GM18519 (cell line): ENCODE measurements around the gene FOXO3.
"Not testable (repeated sequence)": the region's sequence is repeated elsewhere in the genome, so short reads cannot be mapped to it uniquely, and the experiment has no call there.

Experiments used
- ATAC-seq: cut with Tn5 transposase; IDR thresholded peaks from one replicate; pipeline ENCODE4 v1.9.1; 2021; ENCODE audit warnings: mild to moderate bottlenecking, moderate library complexity; ENCODE audit not compliant: unreplicated experiment, low FRiP score

The FOXO3 gene

DNA sequence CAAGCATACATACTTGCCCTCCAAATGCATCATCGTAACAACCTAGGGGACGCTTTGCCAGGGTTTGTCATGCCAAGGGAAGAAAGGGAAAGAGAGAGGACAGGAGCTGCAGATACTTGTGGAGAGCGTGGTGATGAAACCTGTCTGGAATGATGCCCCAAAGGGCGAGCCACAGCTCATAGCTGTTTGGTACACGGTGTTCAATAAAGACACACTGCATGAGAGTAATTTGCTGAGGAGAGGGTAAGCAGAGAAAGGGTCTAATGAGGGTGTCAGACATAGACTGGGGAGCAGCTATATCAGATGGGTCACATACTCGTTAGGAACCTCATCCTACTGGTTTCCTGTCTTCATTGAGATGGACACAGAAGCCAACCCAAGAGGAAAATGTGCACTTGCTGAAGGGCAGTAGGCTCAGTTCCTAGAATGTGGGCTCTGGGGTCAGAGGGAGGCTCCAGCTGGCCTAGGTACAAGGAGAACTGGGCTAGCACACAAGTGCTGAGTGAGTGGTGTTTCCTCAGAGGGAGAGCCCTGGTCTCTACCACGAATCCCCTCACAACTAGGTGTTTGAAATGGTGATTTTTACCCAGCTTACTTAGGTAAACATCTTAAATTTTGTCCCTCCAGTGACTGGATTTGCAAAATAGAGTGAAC, 5.2 kb upstream of the FOXO3 start:
- no peak for ATAC-seq

DNA sequence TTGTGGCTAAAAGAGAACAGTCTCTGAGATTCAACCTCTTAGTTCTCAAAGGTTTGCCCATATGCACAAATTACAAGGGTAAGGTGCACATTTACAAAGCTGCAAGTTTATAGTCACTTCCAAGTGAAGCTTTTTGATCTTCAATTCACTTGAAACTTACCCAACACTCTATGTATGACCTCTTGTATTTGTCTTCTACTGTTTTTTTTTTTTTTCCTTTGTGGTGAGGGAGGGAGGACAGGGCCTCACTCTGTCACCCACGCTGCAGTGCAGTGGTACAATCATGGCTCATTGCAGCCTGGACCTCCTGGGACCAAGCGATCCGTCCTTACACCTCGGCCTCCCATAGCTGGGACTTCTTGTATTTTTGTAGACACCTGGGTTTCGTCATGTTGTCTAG, 4.5 kb upstream of the FOXO3 start:
- ATAC-seq: no peak

DNA sequence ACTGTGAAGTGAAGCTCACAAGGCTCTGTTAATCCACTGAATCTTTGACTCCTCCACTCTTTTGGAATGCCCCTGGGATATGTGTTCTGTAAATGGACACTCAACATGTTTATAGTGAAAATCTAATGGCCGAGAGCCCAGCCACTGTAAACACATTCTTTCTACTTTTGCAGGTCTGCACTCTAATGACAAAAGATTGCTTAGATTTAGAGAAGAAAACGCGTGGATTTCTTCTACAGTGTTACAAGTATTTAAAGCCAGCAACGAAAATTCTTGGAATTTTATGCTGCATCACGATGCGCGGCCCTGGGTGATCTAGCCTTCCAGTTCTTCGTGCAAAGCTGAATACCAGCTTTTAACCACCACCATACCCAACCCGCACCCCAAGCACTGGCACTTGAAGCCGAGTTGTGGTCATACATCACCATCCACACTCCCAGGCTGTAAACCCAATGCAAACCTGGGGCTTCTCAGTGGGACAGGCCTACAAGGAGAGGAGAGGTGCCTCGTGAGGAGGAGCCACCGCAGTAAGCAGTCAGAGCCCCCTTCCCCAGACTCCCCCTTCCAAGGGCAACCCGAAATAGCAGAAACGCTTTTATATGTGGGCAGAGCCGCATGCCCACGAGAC, 3.7 kb upstream of the FOXO3 start:
- no peak for ATAC-seq

DNA sequence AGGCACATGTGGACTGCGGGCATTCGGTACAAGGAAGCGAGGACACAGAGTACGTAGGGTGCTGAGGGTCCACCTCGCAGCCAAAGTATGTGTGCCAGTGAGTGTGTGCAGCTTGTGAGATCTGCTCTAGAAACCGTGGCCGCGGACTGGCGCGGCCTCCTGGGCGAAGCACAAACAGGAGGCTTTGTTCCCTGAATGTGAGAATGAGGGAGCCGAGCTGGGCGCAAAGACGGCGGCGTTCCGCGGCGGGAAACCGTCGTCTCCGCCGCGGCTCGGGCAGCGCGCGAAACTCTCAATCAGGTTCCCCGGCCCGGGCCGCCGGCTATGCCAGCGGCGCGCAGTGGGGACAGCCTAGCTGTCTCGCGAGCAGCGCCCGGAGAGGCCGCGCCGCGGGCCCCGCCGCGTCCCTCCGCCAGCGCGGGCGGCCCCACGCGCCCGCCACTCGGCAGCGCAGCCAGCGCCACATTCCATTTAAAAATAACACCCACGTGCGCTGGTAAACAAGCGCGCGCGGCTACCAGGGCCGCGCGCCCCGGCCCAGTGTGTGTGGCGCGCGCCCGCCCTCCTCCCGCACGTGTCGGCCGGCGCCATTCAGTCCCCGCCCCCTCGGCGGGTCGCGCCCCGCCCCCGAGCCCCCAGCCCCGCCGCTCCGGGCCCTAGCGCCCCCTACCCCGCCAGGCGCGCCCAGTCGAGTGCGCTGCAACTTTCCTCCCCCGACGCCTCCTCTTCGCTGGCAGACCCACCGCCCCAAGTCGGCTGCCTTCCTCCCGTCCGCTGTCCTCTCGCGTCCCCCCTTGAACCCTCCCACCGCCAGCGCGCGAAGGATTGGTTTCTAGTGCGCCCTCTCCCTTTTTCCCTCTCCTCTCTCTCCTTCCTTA, 3.0 kb upstream of the FOXO3 start:
- ATAC-seq: no peak

DNA sequence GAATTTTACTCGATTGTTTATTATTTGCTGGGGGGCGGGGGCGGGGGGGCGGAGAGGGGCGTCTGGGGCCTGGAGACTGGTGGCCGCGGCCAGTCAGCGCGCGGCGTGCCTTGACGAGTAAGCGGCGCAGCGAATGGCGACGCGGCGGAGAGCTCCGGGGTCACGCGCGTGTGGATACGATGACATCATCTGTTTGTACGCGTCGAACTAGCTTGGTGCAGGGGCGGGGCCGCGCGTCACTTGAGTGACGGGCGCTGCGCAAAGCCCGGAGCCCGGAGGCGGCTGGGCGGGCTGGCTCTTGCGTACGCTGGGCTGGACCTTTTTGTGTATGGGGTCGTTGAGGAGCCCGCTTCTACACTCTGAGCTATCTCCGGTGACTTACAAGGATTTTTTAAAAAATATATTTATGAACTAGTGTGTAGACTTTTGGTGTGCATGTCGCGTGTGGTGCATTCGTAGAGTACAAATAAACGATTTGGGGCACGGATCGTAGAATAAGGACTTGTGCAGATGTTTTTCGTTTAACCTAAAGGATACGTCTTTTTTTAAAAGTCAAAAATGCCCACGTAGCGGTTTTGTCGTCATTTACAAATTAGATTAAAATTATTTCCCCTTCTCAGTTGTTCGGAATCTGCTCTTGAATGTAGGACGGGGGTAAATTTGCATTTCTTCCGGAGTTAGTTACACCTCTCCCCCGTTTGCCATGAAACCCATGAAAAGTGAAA, 2.2 kb upstream of the FOXO3 start:
- ATAC-seq: peak; percentile 47

DNA sequence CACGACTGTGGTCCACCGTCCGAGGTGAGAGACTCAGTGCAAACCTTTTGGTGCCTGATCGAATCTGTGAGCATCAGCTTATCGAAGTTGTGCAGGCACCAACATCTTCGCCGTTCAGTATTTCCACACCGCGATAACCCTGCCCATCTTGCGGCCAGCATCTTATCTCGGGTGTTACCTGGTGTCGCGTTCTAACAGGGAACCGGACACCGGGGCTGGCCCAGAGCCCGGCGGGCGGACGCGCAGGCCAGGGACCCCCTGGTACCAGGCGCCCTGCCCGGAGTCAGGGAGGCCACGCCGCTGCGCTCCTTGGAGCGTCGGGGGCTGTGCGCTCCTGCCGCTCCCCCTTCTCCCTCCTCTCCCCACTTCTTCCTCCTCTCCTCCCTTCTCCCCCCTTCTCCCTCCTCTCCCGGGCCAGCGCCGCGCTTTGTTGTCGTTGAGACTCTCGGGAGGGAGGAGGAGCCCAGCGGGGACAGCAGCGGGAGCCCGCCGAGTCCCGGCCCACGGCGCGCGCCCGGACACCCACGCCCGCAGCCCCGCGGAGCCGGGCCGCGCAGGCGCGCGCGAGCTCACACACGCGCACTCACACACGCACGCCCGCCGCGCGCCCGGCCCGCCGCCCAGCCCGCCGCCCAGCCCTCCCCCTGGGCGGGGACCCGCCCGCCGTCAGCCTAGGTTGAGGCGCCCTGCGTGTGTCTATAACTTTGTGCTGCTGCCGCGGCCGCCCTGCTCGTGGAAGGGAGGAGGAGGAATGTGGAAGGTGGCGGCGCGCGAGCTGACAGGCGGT, 1.4 kb upstream of the FOXO3 start:
- peak; percentile 21 for ATAC-seq

DNA sequence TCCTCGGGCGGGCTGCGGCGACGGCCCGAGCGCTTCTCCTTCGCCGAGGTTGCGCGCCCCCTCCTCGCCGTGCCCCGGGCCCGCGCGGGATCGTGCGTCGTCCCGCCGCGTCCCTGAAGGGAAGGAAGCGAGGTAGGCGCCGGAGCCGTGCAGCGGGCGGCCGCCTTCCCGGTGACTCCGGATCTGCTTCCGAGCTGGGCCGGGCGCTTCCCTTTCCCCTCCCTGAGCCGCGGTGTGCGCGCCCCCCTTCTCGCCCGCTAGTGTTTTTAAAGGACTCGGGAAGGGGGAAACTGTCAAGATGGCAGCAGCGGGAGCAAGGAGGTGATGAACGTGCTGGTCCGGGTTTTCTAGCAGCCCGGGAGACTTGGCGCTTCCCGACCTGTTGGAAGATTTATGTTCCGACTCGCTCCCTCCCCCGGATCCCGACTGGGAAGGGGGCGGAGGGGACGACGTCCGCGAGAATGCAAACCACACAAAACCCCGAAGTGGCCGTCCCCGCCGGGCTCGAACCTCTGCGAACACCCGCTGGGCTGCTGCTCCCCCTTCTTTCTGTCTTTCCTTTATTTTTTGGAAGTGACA, 744 bp upstream of the FOXO3 start:
- peak; percentile 2 for ATAC-seq

DNA sequence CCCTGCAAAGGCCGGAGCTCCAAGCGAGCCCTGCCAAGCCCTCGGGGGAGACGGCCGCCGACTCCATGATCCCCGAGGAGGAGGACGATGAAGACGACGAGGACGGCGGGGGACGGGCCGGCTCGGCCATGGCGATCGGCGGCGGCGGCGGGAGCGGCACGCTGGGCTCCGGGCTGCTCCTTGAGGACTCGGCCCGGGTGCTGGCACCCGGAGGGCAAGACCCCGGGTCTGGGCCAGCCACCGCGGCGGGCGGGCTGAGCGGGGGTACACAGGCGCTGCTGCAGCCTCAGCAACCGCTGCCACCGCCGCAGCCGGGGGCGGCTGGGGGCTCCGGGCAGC, 561 bp downstream of the FOXO3 start:
- not testable (repeated sequence) for ATAC-seq

DNA sequence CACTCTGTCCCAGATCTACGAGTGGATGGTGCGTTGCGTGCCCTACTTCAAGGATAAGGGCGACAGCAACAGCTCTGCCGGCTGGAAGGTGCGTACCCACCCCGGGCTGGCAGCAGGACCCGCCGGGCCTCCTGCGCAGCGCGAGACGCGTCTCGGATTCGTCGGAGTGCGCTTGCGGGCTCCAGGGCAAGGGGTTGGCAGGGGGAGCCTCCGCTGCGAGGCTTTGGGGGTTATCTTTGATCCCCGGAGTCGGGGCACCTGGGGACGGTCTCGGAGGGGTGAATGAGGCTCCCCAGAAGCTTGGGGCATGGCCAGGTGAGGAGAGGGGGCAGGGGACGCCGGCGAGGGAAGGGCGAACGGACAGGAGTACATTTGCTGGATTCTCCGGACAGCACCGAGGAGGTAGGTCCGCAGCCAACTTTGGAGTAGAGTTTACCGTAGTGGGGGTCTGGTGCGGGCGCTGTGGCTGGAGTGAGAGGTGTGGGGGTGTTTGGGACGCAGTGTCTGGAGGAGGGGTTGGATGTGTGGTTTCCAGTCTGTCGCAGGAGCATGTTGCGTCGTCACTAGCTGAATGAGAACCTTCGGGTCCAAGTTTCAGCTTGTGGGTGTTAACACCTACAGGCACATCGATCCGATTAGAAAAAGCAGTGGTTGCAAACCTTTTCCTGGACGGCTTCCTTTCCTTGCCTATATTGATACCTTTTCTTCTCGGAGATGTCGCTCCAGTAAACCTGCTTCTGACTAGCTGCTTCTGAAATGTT, 1.2 kb downstream of the FOXO3 start:
- no peak for ATAC-seq

DNA sequence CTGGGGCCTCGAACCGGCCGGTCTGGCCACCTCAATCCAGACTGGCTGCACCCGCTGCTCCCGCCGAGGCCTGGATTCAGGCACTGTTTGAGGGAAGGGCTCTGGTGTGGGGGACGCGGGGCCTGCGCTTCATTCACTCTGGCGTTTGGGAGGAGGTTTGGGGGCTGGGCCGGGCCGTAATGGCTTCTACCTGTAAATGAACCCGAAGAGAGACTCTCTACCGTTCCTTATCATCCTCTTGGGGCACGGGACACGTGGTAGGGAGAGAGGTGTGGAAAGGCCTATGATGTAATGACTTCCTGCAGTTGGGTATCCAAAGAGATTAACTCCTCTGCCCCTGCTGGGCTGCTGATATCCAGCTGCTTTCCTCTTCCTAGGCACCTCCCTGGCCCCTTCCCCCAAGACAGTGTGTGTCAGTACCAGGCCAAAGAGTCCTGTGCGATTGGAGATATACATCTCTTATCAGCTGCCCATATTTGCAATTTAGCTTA, 1.8 kb downstream of the FOXO3 start:
- no peak for ATAC-seq

DNA sequence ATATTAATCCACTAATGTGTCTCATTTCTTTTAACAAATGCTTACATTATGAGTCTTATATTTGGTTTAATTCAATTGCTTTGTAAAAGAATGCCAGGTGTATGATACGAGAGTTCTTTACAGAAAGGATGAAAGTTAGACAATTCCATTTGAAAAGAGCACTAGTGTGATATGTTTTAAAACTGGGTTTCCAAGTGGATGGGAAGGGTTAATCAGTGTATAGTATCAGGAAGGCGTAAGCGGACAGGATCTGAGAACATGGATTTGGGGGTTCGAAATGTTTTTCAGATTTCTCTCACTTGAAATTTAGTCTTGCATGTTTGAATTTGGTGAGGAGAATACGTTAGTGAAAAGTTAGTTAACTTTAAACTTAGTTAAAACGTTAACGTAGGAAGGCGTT, 2.6 kb downstream of the FOXO3 start:
- no peak for ATAC-seq

DNA sequence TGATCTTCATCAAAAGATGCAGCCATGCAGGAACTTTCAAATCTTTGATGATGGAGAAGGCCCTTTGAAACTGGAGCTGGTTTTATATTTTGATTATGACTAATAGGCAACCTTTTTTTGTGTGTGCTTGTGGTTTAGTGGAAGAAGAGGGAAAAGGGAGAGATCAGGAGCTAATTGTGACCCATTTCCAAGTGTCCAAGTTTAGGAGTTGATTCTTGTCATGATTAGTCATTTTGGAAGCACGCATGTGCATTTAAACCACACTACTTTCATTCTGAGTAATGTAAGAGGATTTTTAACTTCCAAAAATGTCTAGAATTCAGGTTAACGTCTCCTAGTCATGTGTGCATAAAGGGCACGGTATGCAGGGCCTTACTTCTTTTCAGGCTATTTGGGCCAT, 3.5 kb downstream of the FOXO3 start:
- no peak for ATAC-seq

DNA sequence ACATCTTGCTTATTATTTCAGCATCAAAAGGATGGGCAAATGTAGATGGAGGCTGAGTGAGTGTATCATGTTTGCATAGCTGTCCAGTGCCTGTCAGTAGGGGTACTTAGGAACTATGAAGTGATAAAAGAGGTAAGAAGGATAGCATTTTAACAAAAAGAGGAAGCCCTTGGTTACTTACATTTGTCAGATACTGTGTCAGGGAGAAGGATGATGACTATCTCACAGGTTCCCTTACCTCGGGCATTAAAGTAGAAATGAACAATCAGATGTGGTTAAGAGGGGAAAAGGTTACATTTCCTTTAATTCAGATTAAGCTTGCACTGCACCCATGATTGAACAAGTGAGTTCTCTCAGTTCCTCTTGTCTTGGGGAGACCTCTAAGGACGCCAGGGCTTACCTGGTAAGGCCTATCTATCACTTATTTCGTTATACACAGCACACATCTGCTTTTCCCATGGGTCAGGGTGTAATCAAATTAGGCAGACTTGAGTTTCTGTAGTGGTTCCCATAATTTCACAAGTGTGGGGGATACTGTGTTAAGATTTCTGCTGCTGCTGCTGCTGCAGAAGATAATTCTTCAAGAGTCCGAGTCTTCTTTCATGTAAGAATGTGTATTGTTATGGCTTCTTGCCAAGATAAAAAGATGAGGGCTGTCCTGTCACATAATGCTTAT, 4.5 kb downstream of the FOXO3 start:
- ATAC-seq: peak; percentile 65

DNA sequence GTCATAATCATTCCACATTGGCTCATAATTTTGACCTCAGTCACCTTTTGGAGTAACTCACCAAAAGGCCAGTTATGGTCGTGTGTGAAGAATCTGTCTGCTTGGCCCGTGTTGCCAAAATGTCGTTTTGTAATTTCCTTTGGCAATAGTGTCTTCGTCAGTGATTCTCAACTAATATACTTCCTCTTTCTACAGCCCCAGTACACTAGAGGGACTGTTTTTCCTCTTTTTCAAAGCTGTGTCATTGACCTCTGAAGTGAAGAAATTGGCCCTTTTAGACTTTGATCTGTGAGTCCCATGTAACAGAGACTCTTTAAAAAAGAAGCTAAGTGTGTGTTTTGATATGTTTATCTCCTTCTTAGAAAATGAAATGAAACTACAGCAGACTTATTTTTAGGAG, 5.2 kb downstream of the FOXO3 start:
- no peak for ATAC-seq

DNA sequence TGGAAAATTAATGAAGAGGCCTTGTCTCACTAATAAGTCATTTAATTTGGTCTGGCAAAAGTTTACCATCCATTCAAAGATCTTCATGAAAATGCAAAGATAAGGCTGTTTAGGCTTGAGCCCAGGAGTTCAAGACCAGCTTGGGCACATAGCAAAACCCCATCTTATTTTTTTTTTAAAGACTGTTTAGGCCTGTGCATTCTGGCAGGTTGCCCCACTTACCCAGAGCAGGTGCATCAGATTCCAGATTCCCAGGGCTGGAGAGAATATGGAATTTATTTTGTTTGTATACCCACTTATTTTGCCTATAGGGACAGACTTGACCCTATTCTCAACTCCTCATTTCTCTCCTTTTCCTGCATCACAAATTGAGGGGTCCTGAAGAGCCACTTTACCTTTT, 5.7 kb downstream of the FOXO3 start:
- no peak for ATAC-seq

DNA sequence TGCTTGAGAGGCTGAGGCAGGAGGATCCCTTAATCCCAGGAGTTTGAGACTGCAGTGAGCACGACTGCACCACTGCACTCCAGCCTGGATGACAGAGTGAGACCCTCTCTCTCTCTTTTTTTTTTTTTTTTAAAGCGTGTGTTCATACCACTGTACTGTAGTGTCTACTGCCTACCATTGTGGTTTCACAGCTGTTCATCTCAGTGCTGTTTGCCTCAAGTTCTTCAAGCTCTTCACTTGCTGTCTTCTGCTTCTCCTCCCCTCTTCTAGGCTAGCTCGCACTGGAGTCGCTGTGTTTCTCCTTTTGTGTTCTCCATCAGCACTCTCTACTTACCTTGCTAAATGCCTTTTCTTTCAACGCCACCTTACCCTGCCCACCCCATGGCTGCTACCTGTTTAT, 7.4 kb downstream of the FOXO3 start:
- ATAC-seq: no peak

DNA sequence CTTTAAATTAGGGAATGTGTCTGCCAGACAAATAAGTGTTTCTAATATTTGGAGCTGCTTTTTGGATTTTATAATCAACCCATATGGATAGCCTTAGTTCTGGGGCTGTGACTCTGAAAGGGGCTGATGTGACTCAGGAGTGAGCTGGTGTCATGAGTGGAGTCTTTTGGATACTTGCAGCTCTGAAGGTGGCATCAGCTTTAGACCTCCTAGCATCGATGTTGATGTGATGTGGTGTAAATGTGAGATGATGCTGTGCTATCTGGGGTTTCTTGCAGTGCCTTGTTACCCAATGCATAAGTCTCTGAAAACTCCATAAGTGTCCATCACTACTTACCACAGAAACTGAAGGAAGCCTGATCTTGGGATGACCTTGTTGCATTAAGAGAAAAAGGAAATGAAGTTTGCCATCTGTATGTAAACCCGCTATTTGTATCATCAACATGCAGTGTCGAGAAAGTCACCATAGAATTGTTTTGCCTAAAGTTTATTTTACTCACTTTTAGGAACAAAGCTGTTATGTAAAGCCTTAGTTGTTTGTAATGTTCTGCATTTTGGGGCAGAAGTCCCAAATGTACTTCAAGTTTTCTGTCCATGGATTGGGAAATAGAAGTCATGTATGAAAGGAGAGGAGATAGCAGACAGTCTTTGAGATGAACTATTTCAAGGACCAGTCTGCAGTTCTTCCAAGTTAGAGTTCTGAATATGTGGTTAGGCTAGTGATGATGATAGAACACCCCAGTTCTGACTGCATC, 8.0 kb downstream of the FOXO3 start:
- ATAC-seq: no peak

DNA sequence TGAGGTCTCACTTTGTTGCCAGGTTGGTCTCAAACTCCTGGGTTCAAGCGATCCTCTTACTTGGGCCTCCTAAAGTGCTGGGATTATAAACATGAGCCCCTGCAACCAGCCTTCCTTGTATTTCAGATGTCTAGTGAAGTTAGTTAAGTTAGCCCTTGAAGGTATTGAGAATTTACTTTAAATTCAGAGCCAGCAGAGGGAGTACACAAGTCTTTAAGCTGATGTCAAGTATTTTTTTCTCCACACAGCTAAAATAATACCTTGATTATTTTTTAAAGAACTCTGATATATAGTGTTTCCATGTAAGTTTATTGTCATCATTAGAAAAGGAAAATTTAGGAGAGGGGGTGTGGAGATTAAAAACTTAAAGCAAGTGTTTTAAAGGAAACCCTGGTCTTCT, 9.8 kb downstream of the FOXO3 start:
- no peak for ATAC-seq
